HG02973 (cell line): ENCODE data around the gene COQ7.

Source experiments
- ATAC-seq: cut with Tn5 transposase; IDR thresholded peaks from one replicate; pipeline ENCODE4 v1.9.1; 2021; ENCODE audit warnings: moderate library complexity; ENCODE audit not compliant: unreplicated experiment

Gene COQ7

DNA sequence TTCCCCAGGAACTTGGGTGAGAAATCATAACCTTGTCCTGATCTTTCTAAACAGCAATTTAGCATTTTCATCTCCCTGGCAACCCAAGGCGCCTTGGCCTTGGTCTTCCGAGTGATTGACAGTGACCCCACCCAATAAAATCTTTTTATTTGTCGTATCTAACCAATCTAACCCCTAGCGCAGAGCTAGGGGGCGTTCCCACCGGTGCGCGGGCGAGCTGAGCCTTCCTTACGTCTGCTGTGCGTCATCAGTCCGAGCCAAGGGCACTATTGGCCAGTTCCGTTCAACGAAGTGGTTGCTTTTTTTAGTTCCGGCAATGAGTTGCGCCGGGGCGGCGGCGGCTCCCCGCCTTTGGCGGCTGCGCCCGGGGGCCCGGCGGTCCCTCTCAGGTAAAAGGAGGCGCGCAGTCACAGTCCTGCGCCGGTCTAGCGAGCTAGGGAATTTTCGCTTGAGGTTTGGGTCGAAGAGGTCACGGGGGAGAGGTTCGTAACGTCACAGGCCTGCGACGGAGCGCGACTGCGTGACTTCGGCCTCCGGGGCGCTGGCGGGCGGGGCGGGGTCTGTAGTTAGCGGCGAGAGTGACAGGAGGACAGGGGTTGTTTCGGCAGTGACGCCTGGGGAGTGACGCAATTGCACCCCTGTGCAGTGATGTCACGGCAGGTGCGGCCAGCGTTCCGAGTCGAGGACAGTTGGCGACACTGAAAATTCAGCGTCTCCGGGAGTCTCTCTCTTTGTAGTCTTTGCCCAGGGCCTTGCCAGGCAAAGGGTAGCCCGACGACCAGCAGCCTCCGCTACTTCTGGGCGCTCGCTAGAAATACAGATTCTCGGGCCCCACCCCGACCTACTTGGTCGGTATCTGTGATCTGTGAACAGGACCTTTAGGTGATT, at the start of gene COQ7:
Gene COQ7 (plus strand): TSS at position 266 of the 888 bp plus-strand sequence. CDS start 51 bp downstream, at position 317.
- peak; percentile 90 for ATAC-seq

DNA sequence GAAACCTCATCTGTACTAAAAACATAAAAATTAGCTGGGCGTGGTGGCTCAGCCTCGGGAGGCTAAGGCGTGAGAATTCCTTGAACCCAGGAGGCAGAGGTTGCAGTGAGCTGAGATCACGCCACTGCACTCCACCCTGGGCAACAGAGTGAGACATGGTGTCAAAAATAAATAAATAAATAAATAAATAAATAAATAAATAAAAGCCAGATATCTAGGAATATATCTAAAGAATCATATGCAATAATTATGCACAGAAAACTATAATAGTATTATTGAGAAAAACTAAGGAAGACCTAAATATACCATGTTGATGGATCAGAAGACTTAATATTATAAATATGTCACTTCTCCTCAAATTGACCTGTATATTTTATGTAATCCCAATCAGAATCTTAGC, 46.7 kb upstream of the COQ7 start:
- no peak for ATAC-seq

DNA sequence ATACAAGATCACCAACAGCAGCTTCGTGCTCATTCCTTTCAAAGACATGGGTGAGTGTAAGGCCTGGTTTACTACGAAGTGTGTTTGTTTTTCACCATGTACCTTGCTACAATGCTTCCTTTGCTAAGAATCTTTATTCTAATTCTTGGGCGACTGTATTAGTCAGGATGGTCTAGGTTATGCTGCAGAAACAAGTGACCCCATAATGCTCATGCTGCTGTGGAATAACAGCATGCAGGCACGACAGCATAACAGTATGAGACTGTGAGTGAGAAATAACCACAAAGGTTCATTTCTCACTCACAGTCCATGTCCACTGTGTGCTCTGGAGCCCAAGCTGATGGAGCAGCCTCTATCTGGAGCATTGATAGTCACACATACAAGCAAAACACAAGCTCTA, 45.7 kb upstream of the COQ7 start:
- no peak for ATAC-seq

DNA sequence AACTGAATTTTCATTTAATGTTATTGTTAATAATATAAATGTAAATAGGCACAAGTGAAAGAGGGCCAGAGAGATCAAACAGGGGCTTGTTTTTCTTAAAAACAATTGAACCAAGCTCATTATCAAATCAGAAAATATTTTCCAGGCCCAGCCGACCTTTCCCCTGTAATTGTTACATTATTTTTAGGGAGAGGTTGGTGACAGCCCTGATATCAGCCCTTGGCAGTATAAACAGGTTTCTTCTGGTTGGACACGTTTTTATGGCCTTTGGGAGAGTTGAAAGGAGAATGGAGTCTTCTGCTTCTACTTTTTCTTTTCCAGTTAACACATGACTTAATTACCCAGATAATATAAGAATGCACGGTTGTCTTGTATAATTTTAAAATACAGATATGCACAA, 40.0 kb upstream of the COQ7 start:
- ATAC-seq = no peak

DNA sequence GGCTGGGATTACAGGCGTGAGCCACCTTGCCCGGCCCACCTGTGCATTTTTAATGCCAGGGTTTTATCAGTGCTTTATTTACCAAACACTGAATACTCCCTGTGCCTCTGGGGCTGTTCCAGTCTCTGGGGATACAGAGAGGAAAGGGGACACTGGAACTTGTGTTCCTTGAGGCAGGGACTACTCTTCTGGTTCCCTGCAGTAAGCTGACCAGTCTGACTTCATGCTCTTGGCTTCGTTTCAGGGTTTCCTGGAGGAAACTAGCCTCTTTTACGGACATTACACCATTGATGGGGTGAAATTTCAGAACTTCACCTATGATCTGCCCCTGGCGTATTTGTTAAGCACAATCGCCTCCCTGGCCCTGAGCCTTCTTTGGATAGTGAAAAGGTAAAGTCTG, 37.4 kb upstream of the COQ7 start:
- no peak for ATAC-seq

DNA sequence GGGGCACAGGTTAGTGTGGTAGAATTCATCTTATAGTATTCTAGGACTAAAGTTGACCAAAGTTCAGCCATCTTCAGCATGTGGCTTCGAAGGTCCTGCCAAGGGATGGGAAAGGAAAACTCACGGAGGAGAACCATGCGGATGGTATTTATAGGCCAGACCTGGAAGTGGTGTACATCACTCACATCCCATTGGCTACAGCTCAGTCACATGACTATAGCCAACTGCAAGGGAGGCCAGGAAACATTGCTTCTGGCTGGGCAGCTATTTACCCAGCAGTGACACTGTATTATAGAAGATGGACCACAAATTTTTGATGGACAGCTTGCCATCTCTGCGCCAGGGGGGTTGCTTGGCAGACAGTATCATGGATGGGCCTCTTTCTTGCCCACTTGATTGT, 35.7 kb upstream of the COQ7 start:
- ATAC-seq = no peak

DNA sequence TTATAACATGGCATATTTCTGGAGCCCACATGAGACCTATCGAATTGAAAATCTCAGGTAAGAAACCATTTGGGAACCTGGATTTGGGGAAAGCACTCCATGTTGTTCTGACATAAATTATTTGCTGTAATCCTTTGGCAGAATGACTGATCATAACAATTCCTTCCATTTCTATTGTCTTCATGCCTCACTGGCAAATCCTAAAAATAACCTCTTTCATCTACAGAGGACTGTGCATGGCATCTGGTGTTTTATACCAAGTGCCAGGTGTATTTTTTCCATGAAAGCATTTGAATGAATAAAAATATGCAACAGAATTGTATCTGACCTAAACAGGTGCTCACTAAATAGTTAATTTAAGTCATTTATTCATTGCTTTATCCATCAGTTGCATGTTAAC, 33.7 kb upstream of the COQ7 start:
- ATAC-seq = no peak

DNA sequence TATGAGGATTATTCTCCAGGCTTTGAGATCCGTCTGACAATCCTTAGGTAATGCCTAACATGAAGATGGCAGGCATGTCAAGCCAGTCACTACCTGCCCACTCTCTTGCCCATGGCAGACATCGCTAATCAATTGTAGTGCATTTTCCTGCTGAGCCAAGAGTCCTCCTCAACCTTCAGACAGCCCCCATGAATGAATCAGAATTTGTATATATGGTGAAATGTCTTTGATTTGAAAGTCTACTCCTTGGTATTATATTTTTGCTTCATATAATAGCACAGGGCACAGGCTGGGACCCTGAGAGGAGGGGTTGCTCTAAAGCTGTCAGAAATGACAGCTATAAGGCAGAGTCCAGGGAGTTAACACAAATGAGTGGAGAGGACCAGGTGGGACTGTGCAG, 27.0 kb upstream of the COQ7 start:
- no peak for ATAC-seq

DNA sequence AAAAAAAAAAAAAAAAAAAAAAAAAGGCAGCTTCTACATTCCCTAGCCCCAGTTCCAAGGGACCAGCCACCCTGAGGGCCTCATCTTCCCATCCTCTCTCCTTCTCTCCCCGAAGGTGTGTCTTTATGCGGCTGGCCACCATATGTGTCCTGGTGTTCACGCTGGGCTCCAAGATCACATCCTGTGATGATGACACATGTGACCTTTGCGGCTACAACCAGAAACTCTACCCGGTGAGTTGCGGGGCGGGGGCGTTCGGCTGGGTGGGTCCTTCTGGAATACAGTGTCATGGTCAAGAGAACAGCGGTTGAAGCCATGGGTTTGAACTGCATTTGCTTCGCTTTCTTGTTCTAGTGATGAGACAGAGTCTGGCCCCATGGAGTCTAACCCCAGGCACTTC, 22.6 kb upstream of the COQ7 start:
- no peak for ATAC-seq

DNA sequence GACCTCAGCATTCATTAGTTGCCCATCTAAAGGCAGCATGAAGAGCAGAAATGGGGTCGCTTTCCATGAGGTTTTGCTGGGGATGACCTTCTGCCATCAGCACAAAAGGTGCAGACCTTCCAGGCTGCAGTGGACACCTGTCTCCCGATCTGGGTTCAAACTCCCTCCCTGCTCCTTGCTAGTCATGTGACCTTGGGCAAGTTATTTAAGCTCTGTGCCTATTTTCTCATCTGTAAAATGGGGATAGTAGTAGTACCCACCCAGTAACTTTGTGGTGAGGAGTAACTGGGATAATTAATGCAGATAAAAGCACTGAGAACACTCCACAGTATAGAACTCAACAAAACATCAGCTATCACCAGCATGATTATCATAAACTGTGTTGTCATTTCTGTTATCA, 21.4 kb upstream of the COQ7 start:
- no peak for ATAC-seq

DNA sequence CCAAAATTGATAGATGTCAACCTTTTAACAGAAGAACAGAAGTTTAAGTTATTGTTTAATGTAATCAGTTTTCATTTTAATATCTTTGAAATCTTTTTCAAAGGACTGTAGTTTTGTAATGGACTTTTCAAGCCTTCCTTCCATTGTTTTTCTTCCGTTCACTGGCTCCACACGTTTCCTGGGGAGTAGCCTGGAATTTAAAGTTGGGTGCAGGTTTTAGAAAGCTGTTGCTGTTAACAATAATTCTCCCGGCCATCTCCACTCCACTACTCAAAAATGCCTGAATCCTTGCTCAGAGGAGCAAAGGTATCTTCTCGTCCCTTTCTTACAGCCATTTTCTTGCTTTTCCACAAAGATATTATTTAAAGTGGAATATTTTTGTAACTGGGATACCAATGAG, 4.7 kb upstream of the COQ7 start:
- ATAC-seq = no peak

DNA sequence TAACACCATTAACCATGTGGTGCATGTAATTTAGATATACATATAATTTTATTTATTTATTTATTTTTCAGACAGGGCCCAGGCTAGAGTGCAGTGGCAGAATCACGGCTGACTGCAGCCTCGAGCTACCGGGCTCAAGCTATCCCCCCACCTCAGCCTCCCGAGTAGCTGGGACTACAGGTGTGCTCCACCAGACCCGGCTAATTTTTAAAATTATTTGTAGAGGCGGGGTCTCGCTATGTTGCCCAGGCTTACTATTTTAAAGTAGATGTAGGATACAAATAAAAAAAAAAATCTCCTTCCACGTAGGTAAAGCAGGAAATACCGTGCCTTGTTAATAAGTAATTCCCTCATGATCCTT, 446 bp upstream of the COQ7 start:
- ATAC-seq = no peak

DNA sequence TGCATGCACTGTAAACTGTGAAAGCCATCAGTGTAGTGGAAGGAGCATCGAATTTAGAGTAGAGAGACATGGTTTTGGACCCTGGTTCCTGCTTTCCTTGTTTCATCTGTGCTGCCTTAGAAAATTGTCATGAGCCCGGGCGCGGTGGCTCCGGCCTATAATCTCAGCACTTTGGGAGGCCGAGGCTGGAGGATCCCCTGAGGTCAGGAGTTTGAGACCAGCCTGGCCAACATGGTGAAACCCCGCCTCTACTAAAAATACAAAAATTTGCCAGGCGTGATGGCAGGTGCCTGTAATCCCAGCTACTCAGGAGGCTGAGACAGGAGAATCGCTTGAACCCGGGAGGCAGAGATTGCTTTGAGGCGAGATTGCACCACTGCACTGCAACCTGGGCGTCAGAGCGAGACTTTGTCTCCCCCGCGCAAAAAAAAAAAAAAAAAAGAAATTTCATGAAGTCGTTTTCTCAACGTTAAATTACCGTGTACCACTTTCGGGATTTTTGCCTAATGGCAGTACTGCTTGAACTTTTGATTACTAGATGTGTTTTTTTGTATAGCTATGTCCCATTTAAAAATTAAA, 912 bp downstream of the COQ7 start:
- no peak for ATAC-seq

DNA sequence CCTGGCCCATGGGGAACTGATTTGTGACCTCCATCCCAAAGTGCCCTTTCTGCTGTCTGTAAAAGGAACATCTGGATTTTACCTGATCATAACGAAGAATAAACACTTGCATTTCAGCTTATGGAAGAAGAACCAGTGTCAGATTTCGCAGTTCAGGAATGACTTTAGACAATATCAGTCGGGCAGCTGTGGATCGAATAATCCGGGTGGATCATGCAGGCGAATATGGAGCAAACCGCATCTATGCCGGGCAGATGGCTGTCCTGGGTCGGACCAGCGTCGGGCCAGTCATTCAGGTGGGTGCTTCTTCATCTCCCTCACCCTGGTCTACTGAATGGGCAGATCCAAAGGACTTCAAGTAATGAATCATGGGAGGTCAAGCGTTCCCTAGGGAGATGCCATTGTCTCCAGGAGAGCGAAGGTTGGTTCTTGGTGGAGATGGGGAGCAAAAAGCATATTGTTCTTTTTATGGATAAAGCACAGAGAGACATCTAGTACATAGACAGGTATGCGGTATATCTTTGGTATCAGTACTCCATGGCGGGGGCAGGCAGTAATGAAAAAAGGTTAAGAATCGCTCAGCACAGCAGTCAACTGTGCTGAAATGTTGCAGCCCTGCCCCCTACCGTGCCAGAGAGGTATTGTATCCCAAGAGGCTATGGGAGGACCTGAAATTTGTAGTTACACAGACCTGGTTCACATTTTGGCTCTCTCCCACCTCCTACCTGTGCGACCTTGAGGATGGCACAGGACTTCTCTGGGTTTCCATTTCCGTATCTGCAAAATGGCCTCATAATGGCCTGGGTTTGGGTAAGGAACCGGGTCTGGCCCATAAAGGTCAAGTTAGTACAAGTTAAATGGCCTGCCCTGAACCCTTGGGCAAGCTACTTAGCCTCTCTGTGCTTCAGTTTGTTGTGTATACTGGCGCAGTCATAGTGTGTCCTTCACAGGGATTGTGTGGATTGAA, 4.7 kb downstream of the COQ7 start:
- ATAC-seq = no peak

DNA sequence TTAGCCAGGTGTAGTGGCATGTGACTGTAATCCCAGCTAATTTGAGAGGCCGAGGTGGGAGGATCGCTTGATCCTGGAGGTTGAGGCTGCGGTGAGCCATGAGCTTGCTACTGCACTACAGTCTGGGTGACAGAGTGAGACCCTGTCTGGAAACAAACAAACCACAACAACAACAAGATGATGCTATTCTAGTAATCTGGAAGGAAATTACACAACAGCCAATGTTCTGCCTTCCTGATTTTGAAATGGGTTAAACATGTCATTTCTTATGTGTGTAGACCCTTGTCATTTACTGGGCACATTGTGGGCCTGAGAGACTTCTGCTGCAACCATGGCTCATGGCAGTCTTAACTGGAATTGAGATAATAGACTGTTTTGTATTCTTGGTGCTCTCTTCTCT, 5.9 kb downstream of the COQ7 start:
- no peak for ATAC-seq

DNA sequence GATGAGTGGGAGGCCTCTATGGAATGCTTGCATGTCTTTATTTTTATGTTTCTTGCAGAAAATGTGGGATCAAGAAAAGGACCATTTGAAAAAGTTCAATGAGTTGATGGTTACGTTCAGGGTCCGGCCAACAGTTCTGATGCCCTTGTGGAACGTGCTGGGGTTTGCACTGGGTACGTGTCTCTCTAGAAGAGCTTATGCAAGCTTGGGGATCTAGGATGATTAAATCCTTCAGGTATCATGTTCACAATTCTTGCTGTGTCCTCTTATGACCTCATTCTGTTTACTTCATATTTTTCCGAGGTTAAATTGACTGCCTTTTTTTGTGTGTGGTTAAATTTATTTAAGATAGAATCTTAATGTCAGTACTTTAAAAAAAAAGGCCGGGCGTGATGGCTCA, 6.4 kb downstream of the COQ7 start:
- ATAC-seq = no peak

DNA sequence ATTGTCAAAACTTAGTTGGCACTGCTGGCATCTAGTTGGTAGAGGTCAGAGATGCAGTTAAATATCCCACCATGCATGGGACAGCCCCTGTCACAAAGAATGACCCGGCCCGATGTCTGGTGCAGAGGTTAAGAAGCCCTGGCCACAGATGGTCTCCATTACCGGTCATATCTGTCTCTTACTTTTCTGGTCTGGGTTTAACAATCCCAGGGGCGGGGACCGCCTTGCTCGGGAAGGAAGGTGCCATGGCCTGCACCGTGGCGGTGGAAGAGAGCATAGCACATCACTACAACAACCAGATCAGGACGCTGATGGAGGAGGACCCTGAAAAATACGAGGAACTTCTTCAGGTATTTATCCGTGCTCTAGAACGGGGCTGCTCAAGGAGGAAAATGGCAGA, 8.1 kb downstream of the COQ7 start:
- ATAC-seq = no peak

DNA sequence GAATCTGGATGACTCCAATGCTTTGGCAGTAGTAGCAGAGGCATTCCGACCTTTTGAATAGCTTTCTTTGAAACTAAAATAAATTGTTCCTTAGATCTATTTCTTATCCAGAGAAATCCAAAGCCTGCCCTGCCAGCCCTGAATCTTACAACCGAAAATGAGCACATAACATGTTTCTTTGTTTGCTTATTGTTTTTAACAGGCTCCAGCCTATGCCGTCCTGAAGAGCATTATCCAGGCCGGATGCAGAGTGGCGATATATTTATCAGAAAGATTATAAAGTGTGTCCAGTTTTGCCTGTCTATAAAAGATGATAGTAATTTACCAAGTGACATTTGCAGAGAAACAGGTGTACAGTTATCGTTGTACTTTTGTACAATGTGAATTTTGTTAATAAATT, 10.5 kb downstream of the COQ7 start:
- ATAC-seq = no peak

DNA sequence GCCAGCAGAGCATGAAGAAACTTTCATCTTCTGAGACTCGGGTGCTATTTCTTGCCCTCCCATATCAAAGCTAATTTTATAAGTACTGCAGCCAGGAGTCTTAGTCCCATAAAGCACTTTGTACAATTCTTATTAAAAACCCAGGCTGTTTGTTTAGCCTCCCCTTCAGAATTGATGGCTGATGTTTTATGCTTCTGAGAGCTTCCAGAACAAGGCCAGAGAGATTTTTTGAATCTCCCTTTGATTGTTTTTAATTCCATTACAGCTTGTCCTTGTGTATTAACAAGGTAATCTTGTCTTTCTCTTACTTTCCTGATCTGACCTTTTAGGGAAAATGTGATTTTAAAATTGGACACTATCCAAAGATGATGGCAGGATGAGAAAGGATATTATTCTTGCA, 16.3 kb downstream of the COQ7 start:
- ATAC-seq = no peak

DNA sequence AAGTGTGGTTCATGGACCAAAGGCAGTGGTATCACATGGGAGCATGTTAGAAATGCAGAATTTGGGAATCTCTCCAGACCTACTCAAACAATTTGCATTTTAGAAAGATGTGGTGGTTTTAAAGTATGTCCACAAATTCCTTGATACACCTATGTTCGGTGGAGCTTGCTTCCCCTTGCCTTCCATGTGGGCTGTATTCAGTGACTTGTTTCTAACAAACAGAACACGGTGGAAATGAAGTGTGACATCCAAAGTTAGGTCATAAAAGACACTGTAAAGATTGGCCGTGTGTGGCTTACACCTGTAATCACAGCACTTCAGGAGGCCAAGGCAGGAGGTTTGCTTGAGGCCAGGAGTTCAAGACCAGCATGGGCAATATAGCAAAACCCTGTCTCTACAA, 16.7 kb downstream of the COQ7 start:
- no peak for ATAC-seq

DNA sequence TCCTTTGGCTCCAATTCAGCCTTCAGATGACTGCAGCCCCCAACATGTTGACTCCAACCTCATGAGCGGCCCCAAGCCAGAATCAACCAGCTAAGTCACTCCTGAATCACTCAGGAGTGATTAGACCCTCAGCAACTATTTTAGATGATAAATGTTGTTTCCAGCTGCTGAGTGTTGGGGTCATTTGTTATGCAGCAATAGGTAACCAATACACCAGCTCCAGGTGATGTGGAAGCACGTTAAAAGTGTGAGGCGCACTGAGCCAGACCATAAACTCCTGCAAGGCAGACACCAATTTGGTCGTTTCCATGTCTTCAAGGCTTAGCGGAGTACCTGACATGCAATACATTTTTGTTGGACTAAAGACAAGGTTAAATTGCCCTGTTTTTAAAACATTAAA, 17.5 kb downstream of the COQ7 start:
- ATAC-seq = no peak
